ENCODE results near the gene RNF20. TPM values are rescaled to one million over a fixed set of nuclear protein-coding genes. Genes with fewer than 3 reads are reported as not detected.

The RNF20 gene
- total RNA-seq, 4 donors from 2014 or later: 9.0 to 21.0 (median 13.9) TPM

DNA sequence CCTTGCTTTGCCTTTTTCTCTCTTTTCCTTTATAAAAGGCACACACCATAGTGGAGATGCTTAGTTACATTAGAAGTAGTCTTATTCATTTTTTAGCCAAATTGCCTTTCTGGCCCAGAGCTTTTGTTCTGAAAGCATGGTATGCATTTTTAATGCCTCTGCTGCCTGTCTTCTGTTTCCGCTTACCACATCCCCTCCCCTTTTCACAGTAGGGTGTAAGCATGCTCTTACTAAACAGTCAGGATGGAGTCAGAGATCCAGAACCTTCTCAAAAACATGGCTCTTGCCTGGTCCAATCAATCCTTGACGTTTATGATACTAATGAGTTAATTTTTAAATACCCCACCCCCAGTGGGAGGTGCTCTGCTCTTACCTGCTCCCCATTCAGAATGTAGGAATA is 38.7 kb downstream of the RNF20 start:
- 40 to 81% methylated on average over 2 of the region's 2 CpGs for WGBS, 2 donors (ENCODE audit: low coverage in 1 of 2)
- intact Hi-C loops (cut with DNase I; ENCODE audit: low total_unique reads) (no loop called here), in situ Hi-C loops (cut with MboI; ENCODE audit: low pct_ligation_motif_present in 1 of 4, low pct_unique_long_range_greater_than_20kb in 1 of 4, low sequenced_read_pairs in 3 of 4) (no loop called here)
- H3K4me3 ChIP-seq: no peak overlapping the region
- H3K9me3 ChIP-seq: no peaks in the 10 kb centered on the region
- no peaks in the 10 kb centered on the region for H3K4me1 ChIP-seq
- no peaks in the 10 kb centered on the region for H3K27me3 ChIP-seq
- H3K27ac ChIP-seq: no peak overlapping the region
- no peaks in the 10 kb centered on the region for H3K36me3 ChIP-seq
- TF ChIP-seq, protein P1, sequence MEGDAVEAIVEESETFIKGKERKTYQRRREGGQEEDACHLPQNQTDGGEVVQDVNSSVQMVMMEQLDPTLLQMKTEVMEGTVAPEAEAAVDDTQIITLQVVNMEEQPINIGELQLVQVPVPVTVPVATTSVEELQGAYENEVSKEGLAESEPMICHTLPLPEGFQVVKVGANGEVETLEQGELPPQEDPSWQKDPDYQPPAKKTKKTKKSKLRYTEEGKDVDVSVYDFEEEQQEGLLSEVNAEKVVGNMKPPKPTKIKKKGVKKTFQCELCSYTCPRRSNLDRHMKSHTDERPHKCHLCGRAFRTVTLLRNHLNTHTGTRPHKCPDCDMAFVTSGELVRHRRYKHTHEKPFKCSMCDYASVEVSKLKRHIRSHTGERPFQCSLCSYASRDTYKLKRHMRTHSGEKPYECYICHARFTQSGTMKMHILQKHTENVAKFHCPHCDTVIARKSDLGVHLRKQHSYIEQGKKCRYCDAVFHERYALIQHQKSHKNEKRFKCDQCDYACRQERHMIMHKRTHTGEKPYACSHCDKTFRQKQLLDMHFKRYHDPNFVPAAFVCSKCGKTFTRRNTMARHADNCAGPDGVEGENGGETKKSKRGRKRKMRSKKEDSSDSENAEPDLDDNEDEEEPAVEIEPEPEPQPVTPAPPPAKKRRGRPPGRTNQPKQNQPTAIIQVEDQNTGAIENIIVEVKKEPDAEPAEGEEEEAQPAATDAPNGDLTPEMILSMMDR (IDR thresholded peaks at IDR 0.05): no peak
- TF ChIP-seq POLR2AphosphoS5 (IDR thresholded peaks at IDR 0.05) (no peak), POLR2A (IDR thresholded peaks at IDR 0.05) (no peak), EP300 (IDR thresholded peaks at IDR 0.05; ENCODE audit: low read depth) (no peak)
- no peak for DNase-seq

DNA sequence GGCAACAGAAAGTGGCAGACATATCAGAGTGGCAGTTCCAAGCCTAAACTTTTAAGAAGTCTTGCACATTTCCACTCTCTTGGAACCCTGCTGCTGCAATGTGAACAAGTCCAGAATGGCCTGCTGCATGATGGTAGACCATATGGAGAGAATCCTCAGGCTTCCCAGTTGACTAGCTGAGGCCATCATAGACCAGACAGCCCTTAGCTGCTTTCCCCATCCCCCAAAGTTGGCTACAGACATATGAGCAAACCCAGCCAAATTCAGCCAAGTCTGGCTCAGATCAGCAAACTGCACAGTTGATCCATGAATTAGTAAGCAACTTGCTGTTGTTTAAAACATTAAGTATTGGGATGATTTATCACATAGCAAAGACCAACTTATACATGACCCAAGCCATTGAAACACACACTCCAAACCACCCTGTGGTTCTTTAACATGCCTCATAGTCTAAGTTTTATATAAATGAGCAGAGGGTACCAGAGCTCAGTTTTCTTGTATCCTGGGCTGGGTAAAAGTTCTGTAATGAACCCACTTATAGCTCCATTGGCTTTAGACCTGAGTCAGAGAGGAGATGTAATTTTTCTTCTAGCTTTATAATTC is 41.2 kb downstream of the RNF20 start:
- Histone ChIP-seq H3K27me3 (no peaks in the 10 kb centered on the region), H3K36me3 (no peaks in the 10 kb centered on the region), H3K9me3 (no peaks in the 10 kb centered on the region), H3K4me1 (no peaks in the 10 kb centered on the region), H3K27ac (no peak overlapping the region), H3K4me3 (no peak overlapping the region)
- no peak for TF ChIP-seq EP300 (IDR thresholded peaks at IDR 0.05; ENCODE audit: low read depth)
- TF ChIP-seq, protein P1 (IDR thresholded peaks at IDR 0.05): no peak
- TF ChIP-seq POLR2A (IDR thresholded peaks at IDR 0.05): no peak
- no peak for TF ChIP-seq POLR2AphosphoS5 (IDR thresholded peaks at IDR 0.05)
- DNase-seq: no peak
- in situ Hi-C loops (cut with MboI; ENCODE audit: low pct_ligation_motif_present in 1 of 4, low pct_unique_long_range_greater_than_20kb in 1 of 4, low sequenced_read_pairs in 3 of 4): no loop called here
- intact Hi-C loops (cut with DNase I; ENCODE audit: low total_unique reads): no loop called here

- no peak for TF ChIP-seq POLR2AphosphoS5 (IDR thresholded peaks at IDR 0.05)
- TF ChIP-seq, protein P1 (IDR thresholded peaks at IDR 0.05): no peak
- TF ChIP-seq EP300 (IDR thresholded peaks at IDR 0.05; ENCODE audit: low read depth): no peak
- TF ChIP-seq POLR2A (IDR thresholded peaks at IDR 0.05): no peak
- DNase-seq: no peak
- Histone ChIP-seq H3K4me1 (no peaks in the 10 kb centered on the region), H3K36me3 (no peaks in the 10 kb centered on the region), H3K4me3 (no peak overlapping the region), H3K27me3 (no peaks in the 10 kb centered on the region), H3K9me3 (no peaks in the 10 kb centered on the region), H3K27ac (no peak overlapping the region)
- WGBS, 2 donors (ENCODE audit: low coverage in 1 of 2): 70 to 83% methylated on average over 3 of the region's 3 CpGs
- intact Hi-C loops (cut with DNase I; ENCODE audit: low total_unique reads): no loop called here
- in situ Hi-C loops (cut with MboI; ENCODE audit: low pct_ligation_motif_present in 1 of 4, low pct_unique_long_range_greater_than_20kb in 1 of 4, low sequenced_read_pairs in 3 of 4): no loop called here
Measured at GRCh38 chr9:101578378-101578777, 44.7 kb downstream of the RNF20 start.

- intact Hi-C loops (cut with DNase I; ENCODE audit: low total_unique reads) (no loop called here), in situ Hi-C loops (cut with MboI; ENCODE audit: low pct_ligation_motif_present in 1 of 4, low pct_unique_long_range_greater_than_20kb in 1 of 4, low sequenced_read_pairs in 3 of 4) (no loop called here)
- no peaks in the 10 kb centered on the region for H3K36me3 ChIP-seq
- TF ChIP-seq, protein P1 (IDR thresholded peaks at IDR 0.05): no peak
- TF ChIP-seq POLR2AphosphoS5 (IDR thresholded peaks at IDR 0.05) (no peak), EP300 (IDR thresholded peaks at IDR 0.05; ENCODE audit: low read depth) (no peak), POLR2A (IDR thresholded peaks at IDR 0.05) (no peak)
- H3K4me3 ChIP-seq: no peak overlapping the region
- no peaks in the 10 kb centered on the region for H3K4me1 ChIP-seq
- no peaks in the 10 kb centered on the region for H3K27me3 ChIP-seq
- no peaks in the 10 kb centered on the region for H3K9me3 ChIP-seq
- H3K27ac ChIP-seq: no peak overlapping the region
- WGBS, 2 donors (ENCODE audit: low coverage in 1 of 2): 78 to 81% methylated on average over 5 to 6 of the region's 6 CpGs
- no peak for DNase-seq
Measured at GRCh38 chr9:101579711-101580545, 46.3 kb downstream of the RNF20 start.
